ENCODE data around the gene VEGFC. TPM values are rescaled to one million over a fixed set of nuclear protein-coding genes. Genes with fewer than 3 reads are reported as not detected.

The VEGFC gene
- total and polyA plus RNA-seq, 5 donors, result 4.2 to 11.4 (median 6.7) TPM

GRCh38 chr4:176824645-176825366 lies 32.1 kb upstream of the VEGFC start:
- Histone ChIP-seq H3K9me3 (ENCODE audit: control insufficient read depth, low read length) (no peaks in the 10 kb centered on the region), H3K27ac (ENCODE audit: low read length) (no peak overlapping the region), H3K4me3 (ENCODE audit: low read length) (no peak overlapping the region), H3K4me1 (ENCODE audit: control insufficient read depth, insufficient read depth, low read length) (no peaks in the 10 kb centered on the region), H3K27me3 (ENCODE audit: control insufficient read depth, insufficient read depth) (no peaks in the 10 kb centered on the region)
- intact Hi-C loops (cut with DNase I), result no loop called here
- DNase-seq (no peak), ATAC-seq (no peak)
- WGBS, result 81% methylated on average over 2 of the region's 2 CpGs

- Histone ChIP-seq H3K4me3 (ENCODE audit: low read length) (no peak overlapping the region), H3K4me1 (ENCODE audit: control insufficient read depth, insufficient read depth, low read length) (no peaks in the 10 kb centered on the region), H3K27ac (ENCODE audit: low read length) (no peak overlapping the region), H3K9me3 (ENCODE audit: control insufficient read depth, low read length) (no peaks in the 10 kb centered on the region), H3K27me3 (ENCODE audit: control insufficient read depth, insufficient read depth) (no peaks in the 10 kb centered on the region)
- WGBS, result 41% methylated on average over 1 of the region's 1 CpG
- DNase-seq (no peak), ATAC-seq (no peak)
- intact Hi-C loops (cut with DNase I), result no loop called here
Observed at GRCh38 chr4:176818531-176818930, 25.8 kb upstream of the VEGFC start.

GRCh38 chr4:176817204-176817603 lies 24.5 kb upstream of the VEGFC start:
- 94% methylated on average over 2 of the region's 2 CpGs for WGBS
- intact Hi-C loops (cut with DNase I), result no loop called here
- no peak overlapping the region for H3K27ac ChIP-seq (ENCODE audit: low read length)
- H3K27me3 ChIP-seq (ENCODE audit: control insufficient read depth, insufficient read depth), result no peaks in the 10 kb centered on the region
- ATAC-seq, result no peak
- H3K9me3 ChIP-seq (ENCODE audit: control insufficient read depth, low read length), result no peaks in the 10 kb centered on the region
- DNase-seq, result no peak
- no peak overlapping the region for H3K4me3 ChIP-seq (ENCODE audit: low read length)
- H3K4me1 ChIP-seq (ENCODE audit: control insufficient read depth, insufficient read depth, low read length), result no peaks in the 10 kb centered on the region

- Histone ChIP-seq H3K4me3 (ENCODE audit: low read length) (no peak overlapping the region), H3K27ac (ENCODE audit: low read length) (no peak overlapping the region), H3K9me3 (ENCODE audit: control insufficient read depth, low read length) (no peaks in the 10 kb centered on the region), H3K27me3 (ENCODE audit: control insufficient read depth, insufficient read depth) (no peaks in the 10 kb centered on the region), H3K4me1 (ENCODE audit: control insufficient read depth, insufficient read depth, low read length) (no peaks in the 10 kb centered on the region)
- 88% methylated on average over 6 of the region's 6 CpGs for WGBS
- ATAC-seq (no peak), DNase-seq (no peak)
- intact Hi-C loops (cut with DNase I), result no loop called here
Observed at GRCh38 chr4:176814770-176815169, 22.0 kb upstream of the VEGFC start.

GRCh38 chr4:176810481-176811249 lies 17.9 kb upstream of the VEGFC start:
- 46% methylated on average over 3 of the region's 3 CpGs for WGBS
- no peak for ATAC-seq
- intact Hi-C loops (cut with DNase I), result no loop called here
- no peaks in the 10 kb centered on the region for H3K4me1 ChIP-seq (ENCODE audit: control insufficient read depth, insufficient read depth, low read length)
- H3K27me3 ChIP-seq (ENCODE audit: control insufficient read depth, insufficient read depth), result no peaks in the 10 kb centered on the region
- no peak overlapping the region for H3K27ac ChIP-seq (ENCODE audit: low read length)
- no peak overlapping the region for H3K4me3 ChIP-seq (ENCODE audit: low read length)
- DNase-seq, result no peak
- H3K9me3 ChIP-seq (ENCODE audit: control insufficient read depth, low read length), result no peaks in the 10 kb centered on the region

GRCh38 chr4:176806778-176807375 lies 14.2 kb upstream of the VEGFC start:
- Histone ChIP-seq H3K27ac (ENCODE audit: low read length) (no peak overlapping the region), H3K4me1 (ENCODE audit: control insufficient read depth, insufficient read depth, low read length) (no peaks in the 10 kb centered on the region), H3K27me3 (ENCODE audit: control insufficient read depth, insufficient read depth) (no peaks in the 10 kb centered on the region), H3K9me3 (ENCODE audit: control insufficient read depth, low read length) (no peaks in the 10 kb centered on the region), H3K4me3 (ENCODE audit: low read length) (no peak overlapping the region)
- no peak for DNase-seq
- intact Hi-C loops (cut with DNase I), result no loop called here
- WGBS, result 83% methylated on average over 5 of the region's 5 CpGs
- no peak for ATAC-seq

- no peak for ATAC-seq
- H3K4me3 ChIP-seq (ENCODE audit: low read length), result no peak overlapping the region
- no peaks in the 10 kb centered on the region for H3K4me1 ChIP-seq (ENCODE audit: control insufficient read depth, insufficient read depth, low read length)
- no peak for DNase-seq
- H3K27ac ChIP-seq (ENCODE audit: low read length), result no peak overlapping the region
- H3K9me3 ChIP-seq (ENCODE audit: control insufficient read depth, low read length), result no peaks in the 10 kb centered on the region
- intact Hi-C loops (cut with DNase I), result no loop called here
- H3K27me3 ChIP-seq (ENCODE audit: control insufficient read depth, insufficient read depth), result no peaks in the 10 kb centered on the region
Observed at GRCh38 chr4:176805155-176805554, 12.4 kb upstream of the VEGFC start.

GRCh38 chr4:176800891-176801534 lies 8.3 kb upstream of the VEGFC start:
- no peak for DNase-seq

GRCh38 chr4:176799653-176800052 lies 6.9 kb upstream of the VEGFC start:
- Histone ChIP-seq H3K4me1 (ENCODE audit: control insufficient read depth, insufficient read depth, low read length) (no peaks in the 10 kb centered on the region), H3K27ac (ENCODE audit: low read length) (no peak overlapping the region), H3K27me3 (ENCODE audit: control insufficient read depth, insufficient read depth) (no peaks in the 10 kb centered on the region), H3K9me3 (ENCODE audit: control insufficient read depth, low read length) (no peaks in the 10 kb centered on the region), H3K4me3 (ENCODE audit: low read length) (no peak overlapping the region)
- intact Hi-C loops (cut with DNase I), result loop anchor here in 1 of 4 donors (10.0 kb wide), 1 partner anchor 425 kb away; no protein-coding TSS in a partner anchor
- DNase-seq (no peak), ATAC-seq (no peak)
- 76% methylated on average over 2 of the region's 2 CpGs for WGBS

More at GRCh38 chr4:176800891-176801534, 8.3 kb upstream of the VEGFC start:
- ATAC-seq, result no peak
- Histone ChIP-seq H3K9me3 (ENCODE audit: control insufficient read depth, low read length) (no peaks in the 10 kb centered on the region), H3K27me3 (ENCODE audit: control insufficient read depth, insufficient read depth) (no peaks in the 10 kb centered on the region), H3K27ac (ENCODE audit: low read length) (no peak overlapping the region), H3K4me3 (ENCODE audit: low read length) (no peak overlapping the region), H3K4me1 (ENCODE audit: control insufficient read depth, insufficient read depth, low read length) (no peaks in the 10 kb centered on the region)
- intact Hi-C loops (cut with DNase I), result no loop called here
- WGBS, result under 1% methylated on average over 2 of the region's 2 CpGs

GRCh38 chr4:176798540-176798939 lies 5.8 kb upstream of the VEGFC start:
- Histone ChIP-seq H3K27me3 (ENCODE audit: control insufficient read depth, insufficient read depth) (no peaks in the 10 kb centered on the region), H3K4me3 (ENCODE audit: low read length) (no peak overlapping the region), H3K9me3 (ENCODE audit: control insufficient read depth, low read length) (no peaks in the 10 kb centered on the region), H3K27ac (ENCODE audit: low read length) (no peak overlapping the region), H3K4me1 (ENCODE audit: control insufficient read depth, insufficient read depth, low read length) (no peaks in the 10 kb centered on the region)
- ATAC-seq, result no peak
- no peak for DNase-seq
- intact Hi-C loops (cut with DNase I), result loop anchor here in 1 of 4 donors (10.0 kb wide), 1 partner anchor 424 kb away; no protein-coding TSS in a partner anchor
- 71% methylated on average over 1 of the region's 1 CpG for WGBS

GRCh38 chr4:176795441-176795840 lies 2.7 kb upstream of the VEGFC start:
- Histone ChIP-seq H3K27ac (ENCODE audit: low read length) (no peak overlapping the region), H3K4me1 (ENCODE audit: control insufficient read depth, insufficient read depth, low read length) (no peaks in the 10 kb centered on the region), H3K27me3 (ENCODE audit: control insufficient read depth, insufficient read depth) (no peaks in the 10 kb centered on the region), H3K9me3 (ENCODE audit: control insufficient read depth, low read length) (no peaks in the 10 kb centered on the region), H3K4me3 (ENCODE audit: low read length) (no peak overlapping the region)
- 100% methylated on average over 1 of the region's 1 CpG for WGBS
- DNase-seq, result no peak
- intact Hi-C loops (cut with DNase I), result loop anchor here in 1 of 4 donors (10.0 kb wide), 1 partner anchor 421 kb away; no protein-coding TSS in a partner anchor
- no peak for ATAC-seq
